ENCODE measurements around the gene TAS2R38. TPM values are rescaled to one million over a fixed set of nuclear protein-coding genes. Genes with fewer than 3 reads are reported as not detected.

Gene TAS2R38
- total RNA-seq, 2 experiments from 2014 or later, result not detected

GRCh38 chr7:141949451-141949850 is 24.1 kb downstream of the TAS2R38 start:
- peaks cover 7% of the 10 kb centered on the region for H3K4me1 Mint-ChIP-seq
- H3K27me3 Mint-ChIP-seq, result peaks cover 3% of the 10 kb centered on the region
- no peak overlapping the region for H3K27ac Mint-ChIP-seq
- no peak for DNase-seq
- H3K9me3 Mint-ChIP-seq, result no peaks in the 10 kb centered on the region
- no peak overlapping the region for H3K4me3 Mint-ChIP-seq
- no peaks in the 10 kb centered on the region for H3K36me3 Mint-ChIP-seq

DNA sequence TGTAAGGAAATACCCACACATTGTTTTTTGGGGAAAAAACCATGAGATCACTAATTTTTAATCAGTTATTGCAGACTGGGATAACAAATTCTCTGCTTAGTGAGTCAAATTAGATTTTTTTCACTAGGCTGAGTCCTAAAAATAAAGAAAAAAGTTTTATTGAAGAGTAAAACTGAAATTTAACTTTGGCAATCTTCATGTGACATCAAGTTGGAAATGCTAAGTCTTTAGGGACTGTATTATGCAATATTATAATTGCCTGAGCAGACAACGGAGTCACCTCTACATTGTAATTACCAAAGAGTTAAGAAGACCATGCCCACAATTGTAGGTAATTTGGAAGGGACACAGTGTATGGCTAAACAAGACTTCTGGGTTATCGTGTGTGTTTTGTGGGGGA is 24.6 kb downstream of the TAS2R38 start:
- DNase-seq, result no peak
- H3K27me3 Mint-ChIP-seq, result peaks cover 3% of the 10 kb centered on the region
- H3K36me3 Mint-ChIP-seq, result no peaks in the 10 kb centered on the region
- H3K4me3 Mint-ChIP-seq, result no peak overlapping the region
- no peaks in the 10 kb centered on the region for H3K9me3 Mint-ChIP-seq
- H3K27ac Mint-ChIP-seq, result no peak overlapping the region
- H3K4me1 Mint-ChIP-seq, result peaks cover 7% of the 10 kb centered on the region

DNA sequence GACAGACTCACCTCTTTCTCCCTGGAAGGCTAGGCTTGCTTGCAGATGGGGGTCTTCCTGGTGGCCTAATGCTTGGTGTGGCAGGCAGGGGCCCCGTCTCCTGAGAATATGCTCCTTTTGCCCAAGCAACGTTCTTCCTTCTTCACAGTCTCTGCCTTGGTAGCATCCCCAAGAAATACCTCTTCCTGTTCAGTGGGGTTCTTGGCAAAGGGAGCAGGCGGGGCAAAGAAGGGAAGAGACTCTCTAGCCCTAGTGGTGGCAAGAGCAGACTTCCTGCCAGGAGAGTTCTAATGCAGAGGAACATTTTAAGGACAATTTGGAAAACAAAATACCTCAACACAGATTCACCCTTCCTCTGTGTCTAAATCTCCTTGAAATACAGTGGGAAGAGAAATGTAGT is 26.8 kb downstream of the TAS2R38 start, which contains the start of gene CLEC5A:
CLEC5A (minus strand) TSS at position 179 of the 400 bp plus-strand sequence. CDS start 682 bp downstream, outside the sequence.
- Mint-ChIP-seq H3K27ac (no peak within 1 kb of the TSS), H3K9me3 (peaks cover 5% of the 10 kb centered on the region), H3K4me3 (no peak within 1 kb of the TSS), H3K4me1 (peaks cover 7% of the 10 kb centered on the region), H3K27me3 (peaks cover 3% of the 10 kb centered on the region), H3K36me3 (no peaks in the 10 kb centered on the region)
- DNase-seq, result no peak

- Mint-ChIP-seq H3K9me3 (peaks cover 17% of the 10 kb centered on the region), H3K4me3 (no peak overlapping the region), H3K27ac (no peak overlapping the region), H3K36me3 (no peaks in the 10 kb centered on the region), H3K27me3 (peaks cover 3% of the 10 kb centered on the region), H3K4me1 (peaks cover 7% of the 10 kb centered on the region)
- no peak for DNase-seq
Measured at GRCh38 chr7:141945356-141945755, 28.2 kb downstream of the TAS2R38 start.

DNA sequence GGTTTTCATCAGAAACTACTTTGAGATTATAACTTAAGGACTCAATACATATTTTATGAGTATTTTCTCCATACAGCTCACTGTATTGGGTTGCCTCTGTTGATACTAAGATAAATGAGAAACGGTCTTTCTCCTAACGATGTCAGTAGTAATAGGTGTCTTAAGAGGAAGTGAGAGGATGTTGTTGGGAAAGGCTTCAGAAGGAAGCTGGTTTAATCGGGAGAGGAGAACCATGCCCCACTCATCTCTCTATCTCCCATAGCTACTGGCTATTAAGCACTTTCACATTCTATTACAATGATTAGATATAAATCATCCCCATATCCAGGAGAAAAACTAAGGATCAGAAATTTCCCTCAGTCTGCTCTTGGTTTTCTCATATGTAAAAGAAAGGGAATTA is 28.8 kb downstream of the TAS2R38 start:
- H3K4me1 Mint-ChIP-seq, result peaks cover 7% of the 10 kb centered on the region
- no peaks in the 10 kb centered on the region for H3K36me3 Mint-ChIP-seq
- peaks cover 21% of the 10 kb centered on the region for H3K9me3 Mint-ChIP-seq
- H3K27me3 Mint-ChIP-seq, result peaks cover 3% of the 10 kb centered on the region
- no peak overlapping the region for H3K4me3 Mint-ChIP-seq
- DNase-seq, result no peak
- H3K27ac Mint-ChIP-seq, result no peak overlapping the region

DNA sequence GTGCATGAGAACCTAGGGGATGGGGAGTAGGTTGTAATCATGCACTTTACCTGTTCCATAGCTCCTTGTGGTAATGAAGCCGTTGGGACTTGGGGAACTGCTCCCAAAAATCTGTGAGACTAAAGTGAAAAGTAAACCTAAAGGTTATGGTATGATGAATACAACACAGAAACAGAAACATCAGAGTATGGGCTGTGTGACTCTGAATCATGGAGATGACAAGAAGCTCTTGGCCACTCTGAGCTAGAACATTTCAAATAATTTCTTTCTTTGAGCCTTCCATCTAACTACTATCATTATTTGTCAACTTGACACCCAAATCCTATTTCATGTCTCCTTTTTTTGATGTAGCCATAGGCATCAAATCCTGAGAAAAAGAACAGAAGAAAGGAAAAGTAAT is 29.7 kb downstream of the TAS2R38 start:
- peaks cover 24% of the 10 kb centered on the region for H3K9me3 Mint-ChIP-seq
- H3K4me1 Mint-ChIP-seq, result peaks cover 7% of the 10 kb centered on the region
- no peaks in the 10 kb centered on the region for H3K36me3 Mint-ChIP-seq
- H3K27me3 Mint-ChIP-seq, result peaks cover 3% of the 10 kb centered on the region
- no peak overlapping the region for H3K4me3 Mint-ChIP-seq
- no peak for DNase-seq
- no peak overlapping the region for H3K27ac Mint-ChIP-seq

GRCh38 chr7:141941075-141941474 is 32.5 kb downstream of the TAS2R38 start:
- DNase-seq, result no peak
- Mint-ChIP-seq H3K36me3 (no peaks in the 10 kb centered on the region), H3K27ac (no peak overlapping the region), H3K9me3 (peaks cover 29% of the 10 kb centered on the region), H3K4me1 (peaks cover 7% of the 10 kb centered on the region), H3K27me3 (no peaks in the 10 kb centered on the region), H3K4me3 (no peak overlapping the region)

GRCh38 chr7:141930211-141930610 is 43.4 kb downstream of the TAS2R38 start:
- no peak for DNase-seq
- Mint-ChIP-seq H3K4me1 (no peaks in the 10 kb centered on the region), H3K4me3 (no peak overlapping the region), H3K27me3 (peaks cover 3% of the 10 kb centered on the region), H3K9me3 (peaks cover 8% of the 10 kb centered on the region), H3K27ac (no peak overlapping the region), H3K36me3 (peaks cover 2% of the 10 kb centered on the region)

DNA sequence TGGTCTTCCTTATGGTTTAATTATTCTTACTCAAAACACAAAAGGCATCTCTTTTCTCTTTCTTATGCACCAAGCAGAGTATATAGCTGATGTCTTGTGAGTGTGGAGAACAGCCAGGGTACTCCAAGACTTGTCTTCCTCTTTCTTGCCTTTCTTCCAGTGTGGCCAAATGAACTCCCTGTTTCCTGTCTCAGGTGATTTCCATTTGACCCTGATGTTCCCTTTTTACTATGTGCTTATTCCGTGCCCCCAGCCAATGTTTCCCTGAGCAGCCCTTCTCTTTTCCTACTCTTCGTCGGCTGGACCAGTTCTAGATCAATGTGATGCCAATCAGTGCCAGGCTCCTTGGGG is 44.8 kb downstream of the TAS2R38 start:
- no peak overlapping the region for H3K4me3 Mint-ChIP-seq
- no peak for DNase-seq
- peaks cover 8% of the 10 kb centered on the region for H3K9me3 Mint-ChIP-seq
- no peaks in the 10 kb centered on the region for H3K4me1 Mint-ChIP-seq
- peaks cover 3% of the 10 kb centered on the region for H3K27me3 Mint-ChIP-seq
- no peak overlapping the region for H3K27ac Mint-ChIP-seq
- H3K36me3 Mint-ChIP-seq, result peaks cover 2% of the 10 kb centered on the region

DNA sequence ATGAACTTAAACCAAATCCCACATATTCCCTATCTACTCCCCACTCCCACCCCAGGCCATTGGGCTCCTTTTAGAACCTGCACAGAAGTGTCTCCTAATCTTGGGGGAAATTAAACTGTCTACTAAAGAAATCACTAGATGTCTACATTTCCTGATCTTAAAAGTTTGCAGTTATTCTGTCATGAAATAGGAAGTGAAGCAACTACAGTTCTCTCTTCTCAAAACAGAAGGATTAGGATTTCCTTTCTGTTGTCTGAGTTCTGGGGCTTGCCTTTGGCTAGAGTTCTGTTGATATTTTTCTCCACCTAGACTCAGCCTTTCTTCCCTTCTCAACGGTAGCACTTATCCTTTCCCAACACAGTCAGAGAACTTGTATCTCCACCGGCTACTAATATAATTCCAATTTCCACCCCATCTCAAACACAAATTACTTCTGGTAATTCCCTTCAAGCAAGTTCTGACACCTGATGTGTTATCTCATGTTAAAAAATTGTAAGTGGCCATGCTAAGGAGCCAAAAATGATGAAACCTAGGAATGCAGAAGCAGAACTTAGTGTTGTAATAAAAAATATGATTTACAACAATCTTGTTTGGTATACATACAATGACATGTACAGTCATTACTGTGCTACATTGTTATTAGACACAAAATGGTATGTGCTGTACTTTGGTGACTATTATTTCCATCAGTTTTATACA is 45.3 kb downstream of the TAS2R38 start:
- Mint-ChIP-seq H3K9me3 (peaks cover 8% of the 10 kb centered on the region), H3K27me3 (peaks cover 3% of the 10 kb centered on the region), H3K4me3 (no peak overlapping the region), H3K4me1 (no peaks in the 10 kb centered on the region), H3K36me3 (peaks cover 2% of the 10 kb centered on the region), H3K27ac (no peak overlapping the region)
- no peak for DNase-seq

Other genes starting within 250 kb of the TAS2R38 start
- gene SSBP1, start 235.4 kb downstream of the TAS2R38 start, total RNA-seq, result 100 to 1,000 TPM; 309 to 318 TPM
- gene TAS2R3, start 209.7 kb downstream of the TAS2R38 start, total RNA-seq, result under 1 TPM; 0.32 to 0.60 TPM
- under 1 TPM; 0.27 to 0.28 TPM for gene TAS2R4, start 197.1 kb downstream of the TAS2R38 start, total RNA-seq
- gene TAS2R5, start 183.6 kb downstream of the TAS2R38 start, total RNA-seq, result under 1 TPM; 0.43 to 0.74 TPM
- gene PRSS37, start 132.3 kb downstream of the TAS2R38 start, total RNA-seq, result not detected
- not detected for gene OR9A4, start 57.4 kb downstream of the TAS2R38 start, total RNA-seq
- not detected for gene CLEC5A, start 26.8 kb downstream of the TAS2R38 start, total RNA-seq
- under 1 TPM; 0.04 to 0.08 TPM for gene MGAM, start 22.1 kb upstream of the TAS2R38 start, total RNA-seq
- not detected for gene MGAM2, start 137.9 kb upstream of the TAS2R38 start, total RNA-seq